B cell (primary cell): ENCODE measurements around the gene PDXK. TPM values are rescaled to one million over a fixed set of nuclear protein-coding genes. Genes with fewer than 3 reads are reported as not detected.

Source experiments
- ATAC-seq: fragments of 200-7000 bp; cut with Tn5 transposase; one replicate; pipeline ENCODE4 v1.10.0; 2021; ENCODE audit warnings: low read depth, mild to moderate bottlenecking, moderate number of reproducible peaks, moderate library complexity
- CTCF ChIA-PET: fragments of 350-600 bp; sonication (Branson Sonifier 250); formaldehyde crosslinking; loops from one replicate; lab custom pipeline; 2021; ENCODE audit warnings: antibody characterized with exemption, inconsistent platforms; lab: Charles Lee
- POLR2A ChIA-PET: fragments of 350-600 bp; sonication (Branson Sonifier 250); formaldehyde crosslinking; loops from one replicate; lab custom pipeline; 2021; ENCODE audit warnings: antibody characterized with exemption; lab: Charles Lee
- DNase-seq: peaks from one replicate; pipeline ENCODE4 v3.0.0; 2013
- H2AFZ ChIP-seq: 2 replicates; pipeline ENCODE4 v1.6.1; 2012; ENCODE audit warnings: mild to moderate bottlenecking, low read depth, low read length; ENCODE audit not compliant: insufficient read depth, poor library complexity, severe bottlenecking
- H3K27ac ChIP-seq, 2 donors: 1 replicate in 1 of 2; 2 replicates in 1 of 2; pipeline ENCODE4 v1.5.1; 2012 to 2013; ENCODE audit warnings: low read length in 2 of 2, mild to moderate bottlenecking in 2 of 2, moderate library complexity in 1 of 2
- H3K27me3 ChIP-seq, 4 experiments: fragments of 200-600 bp in 1 of 4; sonication (generic) in 1 of 4; replicated peaks in 1 of 4; 1 replicate in 2 of 4; 2 replicates in 2 of 4; pipeline versions ENCODE4 v1.6.1 to v1.7.0; 2013 to 2016; ENCODE audit warnings: low read length in 3 of 4, mild to moderate bottlenecking in 2 of 4, mixed read lengths in 1 of 4, moderate library complexity in 1 of 4; ENCODE audit not compliant: insufficient read depth in 4 of 4, control insufficient read depth in 3 of 4; ENCODE audit errors: control extremely low read depth in 1 of 4
- H3K36me3 ChIP-seq, 2 experiments: replicated peaks in 1 of 2; 1 replicate in 1 of 2; 2 replicates in 1 of 2; pipeline versions ENCODE4 v1.6.1 to v1.7.1; 2013; ENCODE audit warnings: low read length in 1 of 2; ENCODE audit not compliant: insufficient read depth in 2 of 2, control insufficient read depth in 1 of 2; ENCODE audit errors: control extremely low read depth in 1 of 2, extremely low read depth in 1 of 2
- H3K4me1 ChIP-seq, 2 donors: fragments of 200-600 bp in 1 of 2; sonication (generic) in 1 of 2; 1 replicate in 1 of 2; 2 replicates in 1 of 2; pipeline versions ENCODE4 v1.5.1 to v1.6.1; 2013 to 2017; ENCODE audit warnings: low read length in 2 of 2; ENCODE audit not compliant: control insufficient read depth in 2 of 2, insufficient read depth in 2 of 2
- H3K4me2 ChIP-seq: replicated peaks from 2 replicates; pipeline ENCODE3; 2012; ENCODE audit warnings: mild to moderate bottlenecking, low read depth, low read length; ENCODE audit not compliant: poor library complexity, severe bottlenecking
- H3K4me3 ChIP-seq, 5 experiments: fragments of 200-600 bp in 1 of 5; sonication (generic) in 1 of 5; 1 replicate in 3 of 5; 2 replicates in 2 of 5; pipeline versions ENCODE4 v1.5.1 to v1.7.0; 2011 to 2016; ENCODE audit warnings: low read length in 4 of 5, mild to moderate bottlenecking in 4 of 5, low read depth in 2 of 5, control low read depth in 1 of 5, moderate library complexity in 1 of 5; ENCODE audit not compliant: insufficient read depth in 1 of 5; ENCODE audit errors: control extremely low read depth in 1 of 5, extremely low read depth in 1 of 5
- H3K79me2 ChIP-seq: fragments of 200-600 bp; sonication (generic); one replicate; pipeline ENCODE4 v1.6.0; 2016; ENCODE audit warnings: low read length; ENCODE audit not compliant: control insufficient read depth, insufficient read depth
- H3K9ac ChIP-seq: fragments of 200-600 bp; sonication (generic); 2 replicates; pipeline ENCODE4 v1.6.1; 2017; ENCODE audit warnings: mild to moderate bottlenecking, low read length, moderate library complexity
- H3K9me3 ChIP-seq, 3 donors: one replicate each; pipeline versions ENCODE4 v1.6.1 to v1.7.1; 2013; ENCODE audit warnings: low read length in 2 of 3; ENCODE audit not compliant: control insufficient read depth in 2 of 3, insufficient read depth in 1 of 3; ENCODE audit errors: control extremely low read depth in 1 of 3
- H4K20me1 ChIP-seq: 2 replicates; pipeline ENCODE4 v1.6.0; 2012; ENCODE audit warnings: mild to moderate bottlenecking, low read length; ENCODE audit not compliant: insufficient read depth, control insufficient read depth, poor library complexity, severe bottlenecking
- H3K27ac Mint-ChIP-seq: one replicate; pipeline ENCODE4 v1.8.0; 2021; ENCODE audit warnings: mixed read lengths
- H3K27me3 Mint-ChIP-seq: one replicate; pipeline ENCODE4 v1.8.0; 2021; ENCODE audit warnings: mixed read lengths
- H3K4me1 Mint-ChIP-seq: one replicate; pipeline ENCODE4 v1.8.0; 2021; ENCODE audit warnings: mixed read lengths
- H3K4me3 Mint-ChIP-seq: one replicate; pipeline ENCODE4 v1.8.0; 2021; ENCODE audit warnings: mixed read lengths
- H3K9me3 Mint-ChIP-seq: one replicate; pipeline ENCODE4 v1.8.0; 2022; ENCODE audit warnings: mixed read lengths; ENCODE audit not compliant: insufficient read depth
- EZH2 ChIP-seq: IDR thresholded peaks from 2 replicates; pipeline ENCODE4 v1.6.1; 2012; ENCODE audit warnings: borderline replicate concordance, low read depth, mild to moderate bottlenecking, moderate library complexity, low read length; ENCODE audit not compliant: insufficient read depth, poor library complexity, severe bottlenecking
- WGBS: methylation state at CpG from one replicate; pipeline ENCODE4 v1.1.5; 2013; ENCODE audit warnings: missing lambda C conversion rate; ENCODE audit not compliant: insufficient coverage; 5-methylcytosine and 5-hydroxymethylcytosine counted together
- intact Hi-C: fragments of 100-400 bp; cut with micrococcal nuclease; formaldehyde crosslinking; loops from one replicate; pipeline ENCODE4 v1.10.0; 2022
- polyA plus RNA-seq: library from polyadenylated mRNA; depleted of rRNA; stranded (reverse); fragments of >200 nt; gene quantifications from 2 replicates; pipeline ENCODE4 v1.2.3, GENCODE V29; 2012
- total RNA-seq, 2 donors: library from RNA; stranded (reverse); fragments of 120-200 nt in 1 of 2; gene quantifications; 1 replicate in 1 of 2; 2 replicates in 1 of 2; pipeline versions ENCODE4 v1.2.3 to v1.2.4, GENCODE V29; 2013 to 2022
- TF ChIP-seq, protein P1 (sequence below): fragments of 200-600 bp; IDR thresholded peaks from one replicate; pipeline ENCODE4 v1.8.0; 2022; ENCODE audit warnings: antibody characterized with exemption, mild to moderate bottlenecking

The PDXK gene
- total and polyA plus RNA-seq, 2 donors (not counting 1 experiment from before 2014, with no cell fraction given): 31.1 to 102 TPM

DNA sequence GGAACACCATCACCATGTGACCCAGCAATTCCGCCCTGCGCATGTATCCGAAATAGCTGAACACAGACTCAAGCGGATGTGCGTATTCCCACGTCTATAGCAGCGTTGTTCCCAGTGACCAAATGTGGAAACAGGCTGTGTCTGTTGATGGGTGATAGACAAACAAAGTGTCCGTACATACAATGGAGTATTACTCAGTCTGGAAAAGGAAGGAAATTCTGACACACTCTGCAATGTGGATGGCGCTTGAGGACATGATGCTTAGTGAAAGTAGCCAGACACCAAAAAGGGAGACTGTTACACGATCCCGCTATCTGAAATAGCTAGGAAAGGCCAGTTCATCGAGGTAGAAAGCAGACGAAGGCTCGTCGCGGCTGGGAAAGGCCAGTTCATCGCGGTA, 25.8 kb downstream of the PDXK start:
- Histone ChIP-seq H2AFZ (no peak overlapping the region), H3K27ac (no peak overlapping the region), H3K4me2 (no peak overlapping the region), H3K9ac (no peak overlapping the region), H3K27me3 (no peaks in the 10 kb centered on the region), H3K79me2 (no peaks in the 10 kb centered on the region), H3K9me3 (no peaks in the 10 kb centered on the region), H3K4me3 (no peak overlapping the region), H3K4me1 (no peaks in the 10 kb centered on the region), H3K36me3 (peaks cover 1 to 16% of the 10 kb centered on the region in 2 experiments), H4K20me1 (peaks cover 11% of the 10 kb centered on the region)
- peaks cover 3% of the 10 kb centered on the region for H3K4me1 Mint-ChIP-seq
- intact Hi-C loops: no loop called here
- WGBS: 98% methylated on average over 17 of the region's 18 CpGs
- no peaks in the 10 kb centered on the region for H3K27me3 Mint-ChIP-seq
- ATAC-seq: no peak
- H3K27ac Mint-ChIP-seq: no peak overlapping the region
- POLR2A ChIA-PET: no interaction called here
- DNase-seq: no peak
- H3K4me3 Mint-ChIP-seq: no peak overlapping the region
- CTCF ChIA-PET: no interaction called here
- no peak for TF ChIP-seq EZH2
- TF ChIP-seq, protein P1, sequence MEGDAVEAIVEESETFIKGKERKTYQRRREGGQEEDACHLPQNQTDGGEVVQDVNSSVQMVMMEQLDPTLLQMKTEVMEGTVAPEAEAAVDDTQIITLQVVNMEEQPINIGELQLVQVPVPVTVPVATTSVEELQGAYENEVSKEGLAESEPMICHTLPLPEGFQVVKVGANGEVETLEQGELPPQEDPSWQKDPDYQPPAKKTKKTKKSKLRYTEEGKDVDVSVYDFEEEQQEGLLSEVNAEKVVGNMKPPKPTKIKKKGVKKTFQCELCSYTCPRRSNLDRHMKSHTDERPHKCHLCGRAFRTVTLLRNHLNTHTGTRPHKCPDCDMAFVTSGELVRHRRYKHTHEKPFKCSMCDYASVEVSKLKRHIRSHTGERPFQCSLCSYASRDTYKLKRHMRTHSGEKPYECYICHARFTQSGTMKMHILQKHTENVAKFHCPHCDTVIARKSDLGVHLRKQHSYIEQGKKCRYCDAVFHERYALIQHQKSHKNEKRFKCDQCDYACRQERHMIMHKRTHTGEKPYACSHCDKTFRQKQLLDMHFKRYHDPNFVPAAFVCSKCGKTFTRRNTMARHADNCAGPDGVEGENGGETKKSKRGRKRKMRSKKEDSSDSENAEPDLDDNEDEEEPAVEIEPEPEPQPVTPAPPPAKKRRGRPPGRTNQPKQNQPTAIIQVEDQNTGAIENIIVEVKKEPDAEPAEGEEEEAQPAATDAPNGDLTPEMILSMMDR: no peak
- H3K9me3 Mint-ChIP-seq: no peaks in the 10 kb centered on the region

DNA sequence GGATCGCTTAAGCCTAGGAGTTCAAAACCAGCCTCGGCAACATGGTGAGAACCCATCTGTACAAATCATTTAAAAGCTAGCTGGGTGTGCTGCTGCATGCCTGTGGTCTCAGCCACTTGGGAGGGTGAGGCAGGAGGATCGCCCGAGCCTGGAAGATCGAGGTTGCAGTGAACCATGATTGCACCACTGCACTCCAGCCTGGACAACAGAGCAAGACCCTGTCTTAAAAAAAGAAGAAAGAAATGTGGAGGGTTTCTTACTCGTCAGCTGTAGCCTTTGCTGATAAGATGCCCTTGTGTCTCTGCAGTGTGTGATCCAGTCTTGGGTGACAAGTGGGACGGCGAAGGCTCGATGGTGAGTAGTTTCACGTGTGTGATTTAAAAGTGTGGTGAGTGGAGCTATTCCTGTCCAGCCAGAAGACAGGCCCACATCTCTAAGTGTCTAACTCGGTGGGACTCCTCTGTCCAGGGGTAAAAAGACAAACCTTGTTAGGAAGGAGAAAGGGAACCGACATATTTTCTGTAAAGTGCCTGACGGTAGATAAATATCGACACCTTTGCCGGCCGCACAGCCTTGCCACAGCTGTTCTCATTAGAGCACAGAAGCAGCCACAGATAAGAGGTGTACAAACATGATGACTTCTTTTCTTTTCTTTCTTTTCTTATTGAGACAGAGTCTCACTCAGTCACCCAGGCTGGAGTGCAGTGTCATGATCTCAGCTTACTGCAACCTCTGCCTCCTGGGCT, 27.0 kb downstream of the PDXK start:
- ATAC-seq (no peak), DNase-seq (no peak)
- POLR2A ChIA-PET: interaction anchor here (0.6 kb wide), 1 partner anchor 125 kb away, joined by 3 read pairs; no protein-coding TSS in a partner anchor
- Histone ChIP-seq H3K27ac (no peak overlapping the region), H3K4me2 (no peak overlapping the region), H3K36me3 (peaks cover 1 to 16% of the 10 kb centered on the region in 2 experiments), H3K79me2 (no peaks in the 10 kb centered on the region), H3K27me3 (no peaks in the 10 kb centered on the region), H2AFZ (no peak overlapping the region), H3K4me3 (no peak overlapping the region), H4K20me1 (no peaks in the 10 kb centered on the region), H3K4me1 (no peaks in the 10 kb centered on the region), H3K9ac (no peak overlapping the region), H3K9me3 (no peaks in the 10 kb centered on the region)
- CTCF ChIA-PET: no interaction called here
- intact Hi-C loops: no loop called here
- Mint-ChIP-seq H3K9me3 (no peaks in the 10 kb centered on the region), H3K4me3 (no peak overlapping the region), H3K27me3 (no peaks in the 10 kb centered on the region), H3K4me1 (no peaks in the 10 kb centered on the region), H3K27ac (no peak overlapping the region)
- TF ChIP-seq, protein P1: no peak
- TF ChIP-seq EZH2: no peak
- 98% methylated on average over 13 of the region's 16 CpGs for WGBS
